Activated CD8-positive, alpha-beta T cell treated with anti-CD3 and anti-CD28 coated beads for 36 hours (primary cell): ENCODE results near the gene TRPV5. TPM values are rescaled to one million over a fixed set of nuclear protein-coding genes. Genes with fewer than 3 reads are reported as not detected.

Experiments
- ATAC-seq: fragments of 200-7000 bp; cut with Tn5 transposase; one replicate; pipeline ENCODE4 v1.10.0; 2021; ENCODE audit warnings: mild to moderate bottlenecking, moderate library complexity
- CTCF ChIA-PET: fragments of 350-600 bp; sonication (Branson Sonifier 250); formaldehyde crosslinking; loops from one replicate; lab custom pipeline; 2021; ENCODE audit warnings: antibody characterized with exemption; lab: Charles Lee
- POLR2A ChIA-PET: fragments of 350-600 bp; sonication (Branson Sonifier 250); formaldehyde crosslinking; loops from one replicate; lab custom pipeline; 2021; ENCODE audit warnings: antibody characterized with exemption; lab: Charles Lee
- DNase-seq: peaks from one replicate; pipeline ENCODE4 v3.0.0-alpha.2; 2020
- H3K27ac Mint-ChIP-seq: one replicate; pipeline ENCODE4 v1.8.0; 2021; ENCODE audit warnings: mild to moderate bottlenecking, mixed read lengths
- H3K27me3 Mint-ChIP-seq: one replicate; pipeline ENCODE4 v1.8.0; 2021; ENCODE audit warnings: mixed read lengths
- H3K36me3 Mint-ChIP-seq: one replicate; pipeline ENCODE4 v1.8.0; 2021; ENCODE audit warnings: low read depth, mixed read lengths
- H3K4me1 Mint-ChIP-seq: one replicate; pipeline ENCODE4 v1.8.0; 2021; ENCODE audit warnings: low read depth, mixed read lengths
- H3K4me3 Mint-ChIP-seq: one replicate; pipeline ENCODE4 v1.8.0; 2021; ENCODE audit warnings: mild to moderate bottlenecking, moderate library complexity, mixed read lengths
- H3K9me3 Mint-ChIP-seq: one replicate; pipeline ENCODE4 v1.8.0; 2021; ENCODE audit warnings: mixed read lengths
- intact Hi-C: fragments of 100-400 bp; cut with micrococcal nuclease; formaldehyde crosslinking; loops from one replicate; pipeline ENCODE4 v1.10.0; 2022
- total RNA-seq, 2 experiments: library from RNA; stranded (reverse); gene quantifications; one replicate each; pipeline ENCODE4 v1.2.3, GENCODE V29; 2021
- TF ChIP-seq, protein P1 (sequence below): fragments of 200-600 bp; IDR thresholded peaks from one replicate; pipeline ENCODE4 v1.8.0; 2022; ENCODE audit warnings: antibody characterized with exemption, mild to moderate bottlenecking

Gene TRPV5
- total RNA-seq, 2 experiments from 2014 or later = not detected

DNA sequence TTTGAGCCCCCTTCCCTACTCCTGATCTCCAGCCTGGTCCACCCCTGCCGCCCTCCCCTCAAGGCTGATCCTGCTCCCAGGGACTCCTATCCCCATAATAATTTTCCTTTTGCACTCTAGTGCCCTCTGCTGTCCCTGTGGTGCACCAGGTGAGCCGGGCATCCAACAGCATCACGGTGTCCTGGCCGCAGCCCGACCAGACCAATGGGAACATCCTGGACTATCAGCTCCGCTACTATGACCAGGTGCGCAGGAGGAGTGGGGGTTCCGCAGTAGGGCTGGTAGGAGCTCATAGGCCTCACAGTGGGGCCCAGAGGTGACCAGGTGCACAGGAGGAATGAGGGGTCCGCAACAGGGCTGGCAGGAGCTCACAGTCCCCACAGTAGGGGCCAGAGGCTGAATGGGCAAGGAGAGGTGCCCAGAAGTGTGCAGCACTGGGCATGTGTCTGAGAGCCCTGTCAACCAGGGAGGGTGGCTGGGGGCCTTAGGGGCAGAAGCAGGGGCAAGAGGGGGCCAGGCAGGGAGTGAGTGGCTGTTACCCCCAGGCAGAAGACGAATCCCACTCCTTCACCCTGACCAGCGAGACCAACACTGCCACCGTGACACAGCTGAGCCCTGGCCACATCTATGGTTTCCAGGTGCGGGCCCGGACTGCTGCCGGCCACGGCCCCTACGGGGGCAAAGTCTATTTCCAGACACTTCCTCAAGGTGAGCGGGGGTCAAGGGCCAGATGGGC lies 67.0 kb downstream of the TRPV5 start:
- no peaks in the 10 kb centered on the region for H3K27me3 Mint-ChIP-seq
- DNase-seq (peak; percentile 20), ATAC-seq (peak; percentile 39)
- no peaks in the 10 kb centered on the region for H3K36me3 Mint-ChIP-seq
- H3K9me3 Mint-ChIP-seq = no peaks in the 10 kb centered on the region
- POLR2A ChIA-PET = interaction anchor here (1.8 kb wide), 1 partner anchor 24 kb away, joined by 4 read pairs; no protein-coding TSS in a partner anchor
- H3K4me1 Mint-ChIP-seq = no peaks in the 10 kb centered on the region
- TF ChIP-seq, protein P1, sequence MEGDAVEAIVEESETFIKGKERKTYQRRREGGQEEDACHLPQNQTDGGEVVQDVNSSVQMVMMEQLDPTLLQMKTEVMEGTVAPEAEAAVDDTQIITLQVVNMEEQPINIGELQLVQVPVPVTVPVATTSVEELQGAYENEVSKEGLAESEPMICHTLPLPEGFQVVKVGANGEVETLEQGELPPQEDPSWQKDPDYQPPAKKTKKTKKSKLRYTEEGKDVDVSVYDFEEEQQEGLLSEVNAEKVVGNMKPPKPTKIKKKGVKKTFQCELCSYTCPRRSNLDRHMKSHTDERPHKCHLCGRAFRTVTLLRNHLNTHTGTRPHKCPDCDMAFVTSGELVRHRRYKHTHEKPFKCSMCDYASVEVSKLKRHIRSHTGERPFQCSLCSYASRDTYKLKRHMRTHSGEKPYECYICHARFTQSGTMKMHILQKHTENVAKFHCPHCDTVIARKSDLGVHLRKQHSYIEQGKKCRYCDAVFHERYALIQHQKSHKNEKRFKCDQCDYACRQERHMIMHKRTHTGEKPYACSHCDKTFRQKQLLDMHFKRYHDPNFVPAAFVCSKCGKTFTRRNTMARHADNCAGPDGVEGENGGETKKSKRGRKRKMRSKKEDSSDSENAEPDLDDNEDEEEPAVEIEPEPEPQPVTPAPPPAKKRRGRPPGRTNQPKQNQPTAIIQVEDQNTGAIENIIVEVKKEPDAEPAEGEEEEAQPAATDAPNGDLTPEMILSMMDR = peak; percentile 49
- CTCF ChIA-PET = interaction anchor here (0.7 to 2.3 kb wide), 12 partner anchors 9 to 507 kb away, joined by 3 to 11 read pairs (median 4); partner anchors contain the start of gene EPHB6
- H3K4me3 Mint-ChIP-seq = no peak overlapping the region
- H3K27ac Mint-ChIP-seq = no peak overlapping the region
- intact Hi-C loops = no loop called here

DNA sequence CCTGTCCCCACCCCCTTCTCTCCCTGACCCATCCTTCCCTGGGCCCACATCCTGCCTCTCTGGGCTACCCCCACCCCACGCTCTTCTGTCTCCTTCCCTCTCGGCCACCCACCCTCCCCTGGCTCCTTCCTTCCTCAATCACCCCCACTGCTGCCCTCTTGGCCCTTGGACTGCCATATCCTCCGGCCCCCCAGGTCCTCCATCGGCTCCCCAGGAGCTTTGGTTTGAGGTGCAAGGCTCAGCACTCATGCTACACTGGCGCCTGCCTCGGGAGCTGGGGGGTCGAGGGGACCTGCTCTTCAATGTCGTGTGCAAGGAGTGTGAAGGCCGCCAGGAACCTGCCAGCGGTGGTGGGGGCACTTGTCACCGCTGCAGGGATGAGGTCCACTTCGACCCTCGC lies 67.8 kb downstream of the TRPV5 start:
- ATAC-seq = no peak
- no peak overlapping the region for H3K4me3 Mint-ChIP-seq
- POLR2A ChIA-PET = interaction anchor here (1.8 kb wide), 1 partner anchor 23 kb away, joined by 4 read pairs; no protein-coding TSS in a partner anchor

DNA sequence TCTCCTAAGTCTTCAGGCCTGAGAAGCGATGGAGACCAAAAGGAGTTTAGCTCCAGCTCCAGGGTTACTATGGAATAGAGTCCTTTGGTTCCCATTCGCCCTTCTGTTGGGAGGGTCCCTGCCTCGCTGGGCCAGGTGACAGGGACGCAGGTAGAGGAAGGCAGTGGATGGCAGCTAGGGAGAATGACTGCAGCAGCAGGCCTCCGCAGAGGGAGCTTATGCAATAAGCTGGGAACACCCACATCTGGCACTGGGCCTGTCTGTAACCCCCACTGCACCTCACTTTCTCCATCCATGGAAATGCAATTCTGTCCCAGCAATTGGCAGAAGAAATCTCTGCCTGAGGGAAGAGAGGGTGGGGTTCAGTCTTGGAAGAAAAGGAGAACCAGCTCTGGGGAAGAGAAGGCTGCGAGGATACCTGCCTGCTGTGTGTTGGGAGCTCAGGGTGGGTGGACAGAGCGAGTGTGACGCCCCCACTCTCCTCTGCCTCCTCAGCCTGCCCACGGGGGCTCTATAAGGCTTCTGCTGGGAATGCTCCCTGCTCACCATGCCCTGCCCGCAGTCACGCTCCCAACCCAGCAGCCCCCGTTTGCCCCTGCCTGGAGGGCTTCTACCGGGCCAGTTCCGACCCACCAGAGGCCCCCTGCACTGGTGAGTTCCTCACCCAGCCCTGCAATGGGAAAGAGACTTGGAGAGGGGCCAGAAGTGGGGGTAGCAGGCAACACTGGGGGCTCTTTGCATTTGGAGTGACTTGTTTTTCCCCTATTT lies 68.4 kb downstream of the TRPV5 start:
- intact Hi-C loops = no loop called here
- ChIA-PET POLR2A (interaction anchor here (1.8 kb wide), 1 partner anchor 23 kb away, joined by 4 read pairs; no protein-coding TSS in a partner anchor), CTCF (interaction anchor here (1.0 to 3.3 kb wide), 8 partner anchors 8 to 233 kb away, joined by 3 to 15 read pairs (median 4); partner anchors contain the start of gene EPHB6)
- TF ChIP-seq, protein P1 = no peak
- DNase-seq (no peak), ATAC-seq (no peak)
- Mint-ChIP-seq H3K27ac (no peak overlapping the region), H3K27me3 (no peaks in the 10 kb centered on the region), H3K9me3 (no peaks in the 10 kb centered on the region), H3K4me3 (no peak overlapping the region), H3K36me3 (no peaks in the 10 kb centered on the region), H3K4me1 (no peaks in the 10 kb centered on the region)

More for the DNA sequence above, 67.8 kb downstream of the TRPV5 start:
- Mint-ChIP-seq H3K9me3 (no peaks in the 10 kb centered on the region), H3K36me3 (no peaks in the 10 kb centered on the region), H3K4me1 (no peaks in the 10 kb centered on the region), H3K27me3 (no peaks in the 10 kb centered on the region), H3K27ac (no peak overlapping the region)
- intact Hi-C loops = no loop called here
- CTCF ChIA-PET = interaction anchor here (0.7 to 3.3 kb wide), 13 partner anchors 8 to 507 kb away, joined by 3 to 15 read pairs (median 4); partner anchors contain the start of gene EPHB6
- no peak for DNase-seq
- TF ChIP-seq, protein P1 = no peak

DNA sequence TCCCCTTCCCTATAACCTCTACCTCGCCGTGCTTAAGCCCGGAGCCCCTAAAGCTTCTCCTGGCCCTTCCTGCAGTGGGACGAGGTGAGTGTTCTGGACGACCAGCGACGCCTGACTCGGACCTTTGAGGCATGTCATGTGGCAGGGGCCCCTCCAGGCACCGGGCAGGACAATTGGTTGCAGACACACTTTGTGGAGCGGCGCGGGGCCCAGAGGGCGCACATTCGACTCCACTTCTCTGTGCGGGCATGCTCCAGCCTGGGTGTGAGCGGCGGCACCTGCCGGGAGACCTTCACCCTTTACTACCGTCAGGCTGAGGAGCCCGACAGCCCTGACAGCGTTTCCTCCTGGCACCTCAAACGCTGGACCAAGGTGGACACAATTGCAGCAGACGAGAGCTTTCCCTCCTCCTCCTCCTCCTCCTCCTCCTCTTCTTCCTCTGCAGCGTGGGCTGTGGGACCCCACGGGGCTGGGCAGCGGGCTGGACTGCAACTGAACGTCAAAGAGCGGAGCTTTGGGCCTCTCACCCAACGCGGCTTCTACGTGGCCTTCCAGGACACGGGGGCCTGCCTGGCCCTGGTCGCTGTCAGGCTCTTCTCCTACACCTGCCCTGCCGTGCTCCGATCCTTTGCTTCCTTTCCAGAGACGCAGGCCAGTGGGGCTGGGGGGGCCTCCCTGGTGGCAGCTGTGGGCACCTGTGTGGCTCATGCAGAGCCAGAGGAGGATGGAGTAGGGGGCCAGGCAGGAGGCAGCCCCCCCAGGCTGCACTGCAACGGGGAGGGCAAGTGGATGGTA lies 69.5 kb downstream of the TRPV5 start:
- no peaks in the 10 kb centered on the region for H3K27me3 Mint-ChIP-seq
- no peak overlapping the region for H3K27ac Mint-ChIP-seq
- ATAC-seq = no peak

More for the DNA sequence above, 69.5 kb downstream of the TRPV5 start:
- ChIA-PET POLR2A (no interaction called here), CTCF (interaction anchor here (1.0 to 3.3 kb wide), 6 partner anchors 9 to 351 kb away, joined by 3 to 15 read pairs (median 3); partner anchors contain the start of gene EPHB6)
- intact Hi-C loops = no loop called here
- H3K9me3 Mint-ChIP-seq = no peaks in the 10 kb centered on the region
- no peaks in the 10 kb centered on the region for H3K4me1 Mint-ChIP-seq
- TF ChIP-seq, protein P1 = no peak
- no peaks in the 10 kb centered on the region for H3K36me3 Mint-ChIP-seq
- no peak for DNase-seq
- no peak overlapping the region for H3K4me3 Mint-ChIP-seq
